Activated CD4-positive, alpha-beta T cell treated with anti-CD3 and anti-CD28 coated beads, Interleukin-2, amount 50 U/mL, for 24 hours (primary cell): ENCODE data around the gene HMHB1.

Source experiments
- DNase-seq, 2 donors: peaks; one replicate each; pipeline ENCODE4 v3.0.0-alpha.2; 2020; ENCODE audit warnings: low read depth in 1 of 2, low spot score in 1 of 2

Gene HMHB1

GRCh38 chr5:143812085-143812705 is at the start of gene HMHB1:
Gene HMHB1 (plus strand): TSS chr5:143812161.
- DNase-seq = no peak

GRCh38 chr5:143762636-143763220 is 49.2 kb upstream of the HMHB1 start:
- DNase-seq = no peak

- DNase-seq = no peak
Observed at GRCh38 chr5:143767162-143767561, 44.8 kb upstream of the HMHB1 start.

- no peak for DNase-seq
Observed at GRCh38 chr5:143769026-143769786, 42.8 kb upstream of the HMHB1 start.

GRCh38 chr5:143770450-143770849 is 41.5 kb upstream of the HMHB1 start:
- no peak for DNase-seq

- no peak for DNase-seq
Observed at GRCh38 chr5:143771189-143771588, 40.8 kb upstream of the HMHB1 start.

- DNase-seq = no peak
Observed at GRCh38 chr5:143771602-143772001, 40.4 kb upstream of the HMHB1 start.

GRCh38 chr5:143772621-143773020 is 39.3 kb upstream of the HMHB1 start:
- DNase-seq = no peak

GRCh38 chr5:143775258-143775657 is 36.7 kb upstream of the HMHB1 start:
- DNase-seq = no peak

GRCh38 chr5:143776951-143777350 is 35.0 kb upstream of the HMHB1 start:
- no peak for DNase-seq

GRCh38 chr5:143779506-143779905 is 32.5 kb upstream of the HMHB1 start:
- DNase-seq = no peak

GRCh38 chr5:143781993-143782520 is 29.9 kb upstream of the HMHB1 start:
- no peak for DNase-seq

- no peak for DNase-seq
Observed at GRCh38 chr5:143782588-143783386, 29.2 kb upstream of the HMHB1 start.

- DNase-seq = no peak
Observed at GRCh38 chr5:143788401-143788800, 23.6 kb upstream of the HMHB1 start.

GRCh38 chr5:143790457-143791112 is 21.4 kb upstream of the HMHB1 start:
- no peak for DNase-seq

GRCh38 chr5:143791848-143792731 is 19.9 kb upstream of the HMHB1 start:
- DNase-seq = no peak

- no peak for DNase-seq
Observed at GRCh38 chr5:143793249-143793648, 18.7 kb upstream of the HMHB1 start.

GRCh38 chr5:143796125-143796524 is 15.8 kb upstream of the HMHB1 start:
- DNase-seq = no peak

GRCh38 chr5:143796753-143797152 is 15.2 kb upstream of the HMHB1 start:
- no peak for DNase-seq

GRCh38 chr5:143800715-143801114 is 11.2 kb upstream of the HMHB1 start:
- no peak for DNase-seq
